ENCODE results near the gene PRRC2A.

- TF ChIP-seq EP300 (IDR thresholded peaks at IDR 0.05) = no peak
- TF ChIP-seq CTCF (IDR thresholded peaks at IDR 0.05) = no peak
- TF ChIP-seq POLR2A (IDR thresholded peaks at IDR 0.05) = no peak
Measured at GRCh38 chr6:31610968-31611367, 9.5 kb upstream of the PRRC2A start.
